H1 (cell line): Measurements from ENCODE around the gene GLCE. TPM values are rescaled to one million over a fixed set of nuclear protein-coding genes. Genes with fewer than 3 reads are reported as not detected.

Experiments
- CTCF ChIA-PET: fragments of 300-600 bp; sonication (Branson Sonifier 250); formaldehyde crosslinking; loops from one replicate; lab custom pipeline; 2021; ENCODE audit not compliant: partially characterized antibody; lab: Charles Lee
- POLR2A ChIA-PET: fragments of 300-600 bp; sonication (Branson Sonifier 250); formaldehyde crosslinking; loops from one replicate; lab custom pipeline; 2021; ENCODE audit warnings: inconsistent platforms; ENCODE audit not compliant: partially characterized antibody; lab: Charles Lee
- DNase-seq, 2 experiments: peaks; one replicate each; pipeline versions ENCODE4 v3.0.0 to v3.0.0-alpha.2; 2010 to 2022; ENCODE audit warnings: low spot score in 2 of 2, low read depth in 1 of 2, mixed read lengths in 1 of 2
- FAIRE-seq: peaks from 2 replicates; lab custom pipeline; 2011; peaks lifted over from hg19 to GRCh38; lab: Jason Lieb, UNC
- H2AFZ ChIP-seq: 2 replicates; pipeline ENCODE4 v1.8.1; 2012; ENCODE audit warnings: low read length, inconsistent platforms
- H2AK5ac ChIP-seq: 2 replicates; pipeline ENCODE4 v1.6.1; 2013; ENCODE audit warnings: low read depth, low read length
- H2BK120ac ChIP-seq: replicated peaks from 2 replicates; pipeline ENCODE3; 2013; ENCODE audit warnings: low read depth, low read length, inconsistent platforms
- H2BK12ac ChIP-seq: 2 replicates; pipeline ENCODE4 v1.6.1; 2013; ENCODE audit warnings: low read depth, low read length
- H2BK15ac ChIP-seq: 2 replicates; pipeline ENCODE4 v1.6.1; 2013; ENCODE audit warnings: low read length
- H2BK20ac ChIP-seq: 2 replicates; pipeline ENCODE4 v1.6.1; 2013; ENCODE audit warnings: low read length
- H2BK5ac ChIP-seq: 2 replicates; pipeline ENCODE4 v1.6.1; 2013; ENCODE audit warnings: low read depth, low read length
- H3K14ac ChIP-seq: 2 replicates; pipeline ENCODE4 v1.6.1; 2013; ENCODE audit warnings: inconsistent platforms; ENCODE audit not compliant: insufficient read length
- H3K18ac ChIP-seq: 2 replicates; pipeline ENCODE4 v1.6.1; 2013; ENCODE audit warnings: low read length; ENCODE audit errors: extremely low read depth
- H3K23ac ChIP-seq: 2 replicates; pipeline ENCODE4 v1.6.1; 2013; ENCODE audit warnings: inconsistent platforms; ENCODE audit not compliant: insufficient read length
- H3K23me2 ChIP-seq: 2 replicates; pipeline ENCODE4 v1.6.1; 2013; ENCODE audit warnings: low read depth, low read length
- H3K27ac ChIP-seq: 2 replicates; pipeline ENCODE4 v1.6.1; 2011; ENCODE audit warnings: low read depth, low read length, inconsistent platforms
- H3K27me3 ChIP-seq, 4 experiments: replicated peaks in 1 of 4; 1 replicate in 1 of 4; 2 replicates in 3 of 4; pipeline versions ENCODE4 v1.6.1 to v1.8.1; 2011 to 2013; ENCODE audit warnings: low read length in 3 of 4, mild to moderate bottlenecking in 3 of 4, inconsistent platforms in 2 of 4, mixed read lengths in 2 of 4, moderate library complexity in 1 of 4; ENCODE audit not compliant: control insufficient read depth in 3 of 4, insufficient read depth in 3 of 4; ENCODE audit errors: extremely low read depth in 1 of 4
- H3K36me3 ChIP-seq, 4 experiments: 2 replicates each; pipeline versions ENCODE4 v1.6.1 to v1.8.1; 2011 to 2013; ENCODE audit warnings: mild to moderate bottlenecking in 4 of 4, low read length in 3 of 4, moderate library complexity in 2 of 4, control low read depth in 1 of 4, inconsistent platforms in 1 of 4; ENCODE audit not compliant: insufficient read depth in 4 of 4, control insufficient read depth in 2 of 4
- H3K4ac ChIP-seq: replicated peaks from 2 replicates; pipeline ENCODE3; 2013; ENCODE audit warnings: low read length, low read depth, mixed read lengths, inconsistent platforms; ENCODE audit not compliant: insufficient read length
- H3K4me1 ChIP-seq, 4 experiments: replicated peaks in 1 of 4; 1 replicate in 1 of 4; 2 replicates in 3 of 4; pipeline versions ENCODE4 v1.6.1 to v1.8.1; 2011 to 2013; ENCODE audit warnings: low read length in 3 of 4, inconsistent platforms in 2 of 4, mixed read lengths in 1 of 4; ENCODE audit not compliant: insufficient read depth in 4 of 4, control insufficient read depth in 3 of 4
- H3K4me2 ChIP-seq, 2 experiments: 2 replicates each; pipeline versions ENCODE4 v1.6.1 to v1.8.1; 2011 to 2013; ENCODE audit warnings: low read depth in 2 of 2, low read length in 2 of 2, control low read depth in 1 of 2, inconsistent platforms in 1 of 2, mild to moderate bottlenecking in 1 of 2; ENCODE audit not compliant: insufficient read depth in 1 of 2
- H3K4me3 ChIP-seq, 4 experiments: fragments of 200-600, 300-600 bp in 1 of 4; sonication (generic), shearing (Covaris generic), sonication (Bioruptor Twin) in 1 of 4; 2 replicates each; pipeline versions ENCODE4 v1.5.1 to v1.8.1; 2011 to 2016; ENCODE audit warnings: low read length in 4 of 4, low read depth in 3 of 4, control low read depth in 2 of 4, inconsistent platforms in 2 of 4, mild to moderate bottlenecking in 2 of 4, mixed read lengths in 1 of 4, moderate library complexity in 1 of 4; ENCODE audit not compliant: insufficient read depth in 2 of 4; ENCODE audit errors: extremely low read depth in 1 of 4
- H3K56ac ChIP-seq: replicated peaks from 2 replicates; pipeline ENCODE3; 2013; ENCODE audit warnings: low read depth, mild to moderate bottlenecking, mixed read lengths, low read length, inconsistent platforms; ENCODE audit not compliant: insufficient read length
- H3K79me1 ChIP-seq: 2 replicates; pipeline ENCODE4 v1.6.1; 2013; ENCODE audit warnings: low read depth, low read length, control low read depth
- H3K79me2 ChIP-seq, 2 experiments: 2 replicates each; pipeline versions ENCODE4 v1.6.1 to v1.8.1; 2012 to 2013; ENCODE audit warnings: low read length in 2 of 2, mild to moderate bottlenecking in 2 of 2, inconsistent platforms in 1 of 2; ENCODE audit not compliant: insufficient read depth in 2 of 2, control insufficient read depth in 1 of 2
- H3K9ac ChIP-seq, 4 experiments: replicated peaks in 1 of 4; 1 replicate in 1 of 4; 2 replicates in 3 of 4; pipeline versions ENCODE4 v1.6.1 to v1.8.1; 2011 to 2013; ENCODE audit warnings: low read depth in 3 of 4, low read length in 3 of 4, control low read depth in 2 of 4, mild to moderate bottlenecking in 2 of 4, moderate library complexity in 2 of 4, inconsistent platforms in 1 of 4; ENCODE audit errors: extremely low read depth in 1 of 4
- H3K9me3 ChIP-seq, 2 experiments: 2 replicates each; pipeline versions ENCODE4 v1.6.1 to v1.8.1; 2012 to 2013; ENCODE audit warnings: mild to moderate bottlenecking in 2 of 2, moderate library complexity in 2 of 2, control low read depth in 1 of 2, inconsistent platforms in 1 of 2, low read depth in 1 of 2, low read length in 1 of 2, mixed read lengths in 1 of 2; ENCODE audit not compliant: insufficient read depth in 2 of 2
- H4K20me1 ChIP-seq, 2 experiments: replicated peaks in 1 of 2; 2 replicates each; pipeline versions ENCODE3 to v1.8.1; 2011 to 2013; ENCODE audit warnings: inconsistent platforms in 2 of 2, low read length in 2 of 2, mild to moderate bottlenecking in 1 of 2; ENCODE audit not compliant: insufficient read depth in 2 of 2, control insufficient read depth in 1 of 2
- H4K5ac ChIP-seq: 2 replicates; pipeline ENCODE4 v1.6.1; 2013; ENCODE audit warnings: low read length, low read depth, mixed read lengths, inconsistent platforms; ENCODE audit not compliant: insufficient read length
- H4K8ac ChIP-seq: 2 replicates; pipeline ENCODE4 v1.8.0; 2013; ENCODE audit warnings: mild to moderate bottlenecking, moderate library complexity, low read length, inconsistent platforms; ENCODE audit not compliant: insufficient read depth; ENCODE audit errors: extremely low read depth
- H4K91ac ChIP-seq: replicated peaks from 2 replicates; pipeline ENCODE3; 2013; ENCODE audit warnings: low read length, mixed read lengths, inconsistent platforms; ENCODE audit not compliant: insufficient read length
- CEBPB ChIP-seq: IDR thresholded peaks from 2 replicates; pipeline ENCODE4 v1.6.1; 2012; ENCODE audit warnings: low read depth, low read length
- CREB1 ChIP-seq: IDR thresholded peaks from 2 replicates; pipeline ENCODE4 v1.6.1; 2012; ENCODE audit warnings: inconsistent platforms
- CTBP2 ChIP-seq: IDR thresholded peaks from 2 replicates; pipeline ENCODE4 v1.7.0; 2011; ENCODE audit warnings: borderline replicate concordance, mild to moderate bottlenecking, moderate library complexity, mixed read lengths, low read length; ENCODE audit not compliant: insufficient read depth, insufficient read length
- MAFK ChIP-seq: IDR thresholded peaks from 2 replicates; pipeline ENCODE4 v1.6.1; 2012; ENCODE audit warnings: low read depth, mild to moderate bottlenecking, improper control_type of control experiment, low read length
- NANOG ChIP-seq: IDR thresholded peaks from 2 replicates; pipeline ENCODE4 v1.6.1; 2011; ENCODE audit warnings: low read length, low read depth, mild to moderate bottlenecking, inconsistent platforms; ENCODE audit not compliant: insufficient read depth, poor library complexity, severe bottlenecking
- PHF8 ChIP-seq: fragments of 200-600 bp; sonication (generic); conservative IDR thresholded peaks from 2 replicates; pipeline ENCODE4 v1.7.1; 2012; ENCODE audit warnings: low read depth, mild to moderate bottlenecking, inconsistent platforms, low read length, moderate library complexity
- RAD21 ChIP-seq, 2 experiments: IDR thresholded peaks in 1 of 2; conservative IDR thresholded peaks in 1 of 2; 2 replicates each; pipeline ENCODE4 v1.6.1; 2011; ENCODE audit warnings: low read depth in 2 of 2, low read length in 2 of 2, improper control_type of control experiment in 1 of 2, inconsistent platforms in 1 of 2, mild to moderate bottlenecking in 1 of 2, moderate library complexity in 1 of 2
- SIRT6 ChIP-seq: IDR thresholded peaks from one replicate; pipeline ENCODE4 v1.7.1; 2012; ENCODE audit warnings: low read length, inconsistent platforms
- SIX5 ChIP-seq: IDR thresholded peaks from 2 replicates; pipeline ENCODE4 v1.6.1; 2011; ENCODE audit warnings: mild to moderate bottlenecking, low read depth, low read length
- SP1 ChIP-seq: IDR thresholded peaks from 2 replicates; pipeline ENCODE4 v1.6.1; 2011; ENCODE audit warnings: low read depth, low read length
- TBP ChIP-seq: IDR thresholded peaks from 2 replicates; pipeline ENCODE4 v1.6.1; 2011; ENCODE audit warnings: low read depth, low read length, improper control_type of control experiment
- WGBS, 2 experiments: shearing (Covaris generic) in 1 of 2; methylation state at CpG; one replicate each; pipeline versions ENCODE4 v1.1.6 to v1.1.7; 2013 to 2015; ENCODE audit warnings: low lambda C conversion rate in 2 of 2, mixed read lengths in 2 of 2, inconsistent platforms in 1 of 2, low coverage in 1 of 2, missing lambda C conversion rate in 1 of 2; ENCODE audit not compliant: insufficient replicate concordance in 2 of 2, insufficient coverage in 1 of 2, insufficient read length in 1 of 2; ENCODE audit errors: extremely low coverage in 1 of 2, missing lambda C conversion rate in 1 of 2; 5-methylcytosine and 5-hydroxymethylcytosine counted together
- polyA plus RNA-seq, 7 experiments: library from polyadenylated mRNA; depleted of rRNA in 3 of 7; stranded (reverse) in 5 of 7; unstranded in 2 of 7; fragments of >200 nt in 5 of 7; fragments of 200-250 nt in 2 of 7; gene quantifications; 1 replicate in 5 of 7; 2 replicates in 1 of 7; 4 replicates in 1 of 7; pipeline versions ENCODE4 v1.2.1 to v1.2.3, GENCODE V29; 2011 to 2013; ENCODE audit warnings: missing spikeins in 2 of 7, mixed read lengths in 2 of 7
- total RNA-seq: library from RNA; stranded (reverse); fragmentation: NEBNext Ultra II Directional; extraction: Animal tissue kit (Norgen Biotek cat#: 25700); gene quantifications from 2 replicates; pipeline ENCODE4 v1.2.1, GENCODE V29; 2021
- TF ChIP-seq, protein P1 (sequence below): IDR thresholded peaks from 2 replicates; pipeline ENCODE4 v1.6.1; 2012; ENCODE audit warnings: inconsistent platforms

Gene GLCE
- total and polyA plus RNA-seq, 2 of the 8 experiments (the other 6 are each of a cell fraction or from before 2014, with no cell fraction given), result 17.1 to 22.7 TPM

DNA sequence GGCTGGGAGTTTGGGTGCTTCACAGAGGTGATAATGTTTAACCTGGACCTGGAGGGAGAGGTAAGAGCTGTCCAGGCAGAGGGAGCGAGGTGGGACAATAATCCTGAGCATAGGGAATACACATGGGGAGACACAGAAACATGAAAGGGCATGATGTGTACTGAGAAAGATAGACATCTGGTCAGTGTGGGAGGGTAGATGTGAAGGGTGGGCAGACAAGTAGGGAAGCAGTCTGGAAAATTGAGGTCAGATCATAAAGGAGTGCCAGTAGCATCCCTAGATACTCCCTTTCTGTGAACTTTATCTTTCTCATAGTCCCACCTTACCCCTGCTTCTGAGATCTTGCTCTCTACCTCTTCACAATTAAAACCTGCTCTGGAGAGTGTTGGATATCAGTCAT is 12.0 kb upstream of the GLCE start:
- ChIA-PET CTCF (interaction anchor here (1.6 kb wide), 1 partner anchor 9 kb away, joined by 5 read pairs; no protein-coding TSS in a partner anchor), POLR2A (interaction anchor here (2.1 kb wide), 1 partner anchor 12 kb away, joined by 6 read pairs; the partner anchor contains the start of gene GLCE)
- Histone ChIP-seq H2BK12ac (no peak overlapping the region), H2BK5ac (no peak overlapping the region), H3K9me3 (no peaks in the 10 kb centered on the region), H3K27me3 (no peaks in the 10 kb centered on the region; a peak in 1 of 7 replicates), H3K18ac (no peak overlapping the region), H3K9ac (no peak overlapping the region), H2AFZ (no peak overlapping the region; the same call in 1 of the 2 replicates), H3K14ac (no peak overlapping the region), H4K8ac (no peak overlapping the region), H2BK15ac (no peak overlapping the region), H4K20me1 (no peaks in the 10 kb centered on the region), H3K4me2 (no peak overlapping the region), H2AK5ac (no peak overlapping the region), H3K23ac (no peak overlapping the region), H3K27ac (no peak overlapping the region), H3K23me2 (no peaks in the 10 kb centered on the region; the same call in 1 of the 2 replicates), H2BK120ac (no peak overlapping the region), H3K36me3 (no peaks in the 10 kb centered on the region; a peak in 1 of 8 replicates), H4K5ac (no peak overlapping the region), H3K4ac (no peak overlapping the region), H3K79me1 (no peaks in the 10 kb centered on the region), H3K79me2 (no peaks in the 10 kb centered on the region), H3K56ac (no peak overlapping the region), H2BK20ac (no peak overlapping the region), H3K4me3 (no peak overlapping the region), H3K4me1 (peaks cover 0 to 5% (median 0%) of the 10 kb centered on the region in 4 experiments; a peak in 2 of 7 replicates), H4K91ac (no peak overlapping the region)
- FAIRE-seq (no peak), DNase-seq (no peak)
- WGBS, 2 experiments, result 50% methylated on average over 1 of the region's 1 CpG; no CpG with 5 or more reads in 1 of the 2 experiments
- no peak for TF ChIP-seq CREB1
- TF ChIP-seq, protein P1, sequence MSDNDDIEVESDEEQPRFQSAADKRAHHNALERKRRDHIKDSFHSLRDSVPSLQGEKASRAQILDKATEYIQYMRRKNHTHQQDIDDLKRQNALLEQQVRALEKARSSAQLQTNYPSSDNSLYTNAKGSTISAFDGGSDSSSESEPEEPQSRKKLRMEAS, result no peak
- TF ChIP-seq SIX5, result no peak
- TF ChIP-seq RAD21 (IDR thresholded peaks at IDR 0.05 in 1 of 2, conservative IDR thresholded peaks at IDR 0.05 in 1 of 2; ENCODE audit: low read depth in 2 of 2, low read length in 2 of 2), result no peak
- no peak for TF ChIP-seq CTBP2
- TF ChIP-seq SIRT6, result no peak
- TF ChIP-seq NANOG, result no peak
- no peak for TF ChIP-seq TBP
- no peak for TF ChIP-seq MAFK
- no peak for TF ChIP-seq SP1
- TF ChIP-seq CEBPB, result no peak
- no peak for TF ChIP-seq PHF8
